Measurements from ENCODE around the gene ACSM2A.
"Not testable (repeated sequence)": the region's sequence is repeated elsewhere in the genome, so short reads cannot be mapped to it uniquely, and the experiment has no call there.

Gene ACSM2A

GRCh38 chr16:20430480-20430879 is 20.8 kb upstream of the ACSM2A start:
- H2AFZ ChIP-seq (ENCODE audit: low read depth, low read length); H3K36me3 ChIP-seq (ENCODE audit: insufficient read depth, low read length); H3K9me3 ChIP-seq (ENCODE audit: low read length); H3K4me3 ChIP-seq (ENCODE audit: low read length); H3K27me3 ChIP-seq (ENCODE audit: insufficient read depth, low read length); H3K4me1 ChIP-seq (ENCODE audit: insufficient read depth, low read length): not testable (repeated sequence)

GRCh38 chr16:20430948-20431347 is 20.4 kb upstream of the ACSM2A start:
- Histone ChIP-seq H3K4me1 (ENCODE audit: insufficient read depth, low read length) (no peaks in the 10 kb centered on the region), H3K36me3 (ENCODE audit: insufficient read depth, low read length) (no peaks in the 10 kb centered on the region), H3K9me3 (ENCODE audit: low read length) (no peaks in the 10 kb centered on the region), H2AFZ (ENCODE audit: low read depth, low read length) (no peak overlapping the region), H3K4me3 (ENCODE audit: low read length) (no peak overlapping the region), H3K27me3 (ENCODE audit: insufficient read depth, low read length) (no peaks in the 10 kb centered on the region)

DNA sequence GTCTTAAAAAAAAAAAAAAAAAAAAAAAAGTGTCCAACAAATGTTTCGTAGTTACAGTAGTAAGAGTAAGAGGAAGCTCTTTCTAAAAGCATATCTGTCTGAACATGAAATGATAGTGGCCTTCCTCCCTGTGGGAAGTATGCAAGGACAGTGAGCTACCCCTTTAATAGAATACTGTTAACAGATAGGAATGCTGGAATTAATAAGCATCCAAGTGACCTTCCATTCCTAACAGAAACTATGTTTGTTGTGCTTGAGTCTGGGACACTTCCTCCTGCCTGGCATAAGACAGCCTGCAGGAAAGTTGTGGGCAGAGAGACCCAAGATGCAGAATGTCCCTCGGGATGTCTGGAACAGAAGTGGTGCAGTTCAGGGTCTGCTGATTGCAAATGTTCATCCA is 12.4 kb upstream of the ACSM2A start:
- not testable (repeated sequence) for H3K27me3 ChIP-seq (ENCODE audit: insufficient read depth, low read length); H2AFZ ChIP-seq (ENCODE audit: low read depth, low read length); H3K4me3 ChIP-seq (ENCODE audit: low read length); H3K4me1 ChIP-seq (ENCODE audit: insufficient read depth, low read length); H3K36me3 ChIP-seq (ENCODE audit: insufficient read depth, low read length); H3K9me3 ChIP-seq (ENCODE audit: low read length)

DNA sequence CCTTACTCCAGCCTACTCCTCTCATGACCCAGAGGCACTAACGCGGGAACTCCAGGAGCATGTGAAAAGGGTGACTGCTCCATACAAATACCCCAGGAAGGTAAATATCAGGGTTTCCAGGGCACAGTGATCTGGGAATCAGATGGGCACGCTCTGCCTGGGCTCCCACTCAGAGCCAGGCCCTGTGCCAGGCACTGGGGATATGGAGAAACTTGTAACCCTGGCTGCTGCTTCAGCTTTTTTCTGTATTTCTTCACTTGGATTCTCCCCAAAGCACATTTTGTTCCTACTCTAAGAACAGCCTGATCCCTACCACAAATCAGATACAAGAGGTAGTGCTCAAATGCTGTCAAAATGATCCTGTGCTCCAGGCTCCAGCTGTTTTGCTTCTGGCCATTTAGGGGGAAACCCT is 11.5 kb upstream of the ACSM2A start:
- not testable (repeated sequence) for H3K9me3 ChIP-seq (ENCODE audit: low read length); H3K4me1 ChIP-seq (ENCODE audit: insufficient read depth, low read length); H3K4me3 ChIP-seq (ENCODE audit: low read length); H3K36me3 ChIP-seq (ENCODE audit: insufficient read depth, low read length); H3K27me3 ChIP-seq (ENCODE audit: insufficient read depth, low read length); H2AFZ ChIP-seq (ENCODE audit: low read depth, low read length)

GRCh38 chr16:20440731-20441130 is 10.6 kb upstream of the ACSM2A start:
- H3K4me3 ChIP-seq (ENCODE audit: low read length); H3K9me3 ChIP-seq (ENCODE audit: low read length); H3K27me3 ChIP-seq (ENCODE audit: insufficient read depth, low read length); H3K36me3 ChIP-seq (ENCODE audit: insufficient read depth, low read length); H3K4me1 ChIP-seq (ENCODE audit: insufficient read depth, low read length); H2AFZ ChIP-seq (ENCODE audit: low read depth, low read length): not testable (repeated sequence)

GRCh38 chr16:20441191-20441590 is 10.1 kb upstream of the ACSM2A start:
- H2AFZ ChIP-seq (ENCODE audit: low read depth, low read length), result no peak overlapping the region
- no peaks in the 10 kb centered on the region for H3K27me3 ChIP-seq (ENCODE audit: insufficient read depth, low read length)
- no peaks in the 10 kb centered on the region for H3K9me3 ChIP-seq (ENCODE audit: low read length)
- H3K4me1 ChIP-seq (ENCODE audit: insufficient read depth, low read length), result no peaks in the 10 kb centered on the region
- no peak overlapping the region for H3K4me3 ChIP-seq (ENCODE audit: low read length)
- H3K36me3 ChIP-seq (ENCODE audit: insufficient read depth, low read length), result no peaks in the 10 kb centered on the region

- not testable (repeated sequence) for H3K4me3 ChIP-seq (ENCODE audit: low read length)
Observed at GRCh38 chr16:20441859-20442258, 9.5 kb upstream of the ACSM2A start.

GRCh38 chr16:20446652-20447393 is 4.5 kb upstream of the ACSM2A start:
- not testable (repeated sequence) for H3K4me1 ChIP-seq (ENCODE audit: insufficient read depth, low read length); H3K27me3 ChIP-seq (ENCODE audit: insufficient read depth, low read length); H3K9me3 ChIP-seq (ENCODE audit: low read length); H3K36me3 ChIP-seq (ENCODE audit: insufficient read depth, low read length); H2AFZ ChIP-seq (ENCODE audit: low read depth, low read length); H3K4me3 ChIP-seq (ENCODE audit: low read length)

More at GRCh38 chr16:20441859-20442258, 9.5 kb upstream of the ACSM2A start:
- not testable (repeated sequence) for H2AFZ ChIP-seq (ENCODE audit: low read depth, low read length); H3K27me3 ChIP-seq (ENCODE audit: insufficient read depth, low read length); H3K36me3 ChIP-seq (ENCODE audit: insufficient read depth, low read length); H3K4me1 ChIP-seq (ENCODE audit: insufficient read depth, low read length); H3K9me3 ChIP-seq (ENCODE audit: low read length)

DNA sequence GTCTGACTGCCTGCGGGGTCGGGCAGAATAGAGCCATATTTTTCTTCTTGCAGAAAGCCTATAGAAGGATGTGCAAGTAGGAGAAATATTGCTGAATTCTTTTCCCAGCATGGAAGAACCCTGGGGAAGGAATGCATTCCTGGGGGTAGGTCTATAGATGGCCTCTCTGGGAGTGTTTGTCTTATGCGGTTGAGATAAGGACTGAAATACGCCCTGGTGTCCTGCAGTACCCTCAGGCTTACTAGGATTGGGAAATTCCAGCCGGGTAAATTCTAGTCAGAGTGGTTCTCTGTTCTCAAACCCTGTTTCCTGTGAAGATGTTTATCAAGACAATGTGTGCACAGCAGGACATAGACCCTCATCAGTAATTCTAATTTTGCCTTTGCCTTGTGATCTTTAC is 2.3 kb downstream of the ACSM2A start:
- not testable (repeated sequence) for H3K4me1 ChIP-seq (ENCODE audit: insufficient read depth, low read length); H3K27me3 ChIP-seq (ENCODE audit: insufficient read depth, low read length); H3K9me3 ChIP-seq (ENCODE audit: low read length); H3K4me3 ChIP-seq (ENCODE audit: low read length); H3K36me3 ChIP-seq (ENCODE audit: insufficient read depth, low read length); H2AFZ ChIP-seq (ENCODE audit: low read depth, low read length)

- not testable (repeated sequence) for H3K4me1 ChIP-seq (ENCODE audit: insufficient read depth, low read length); H3K9me3 ChIP-seq (ENCODE audit: low read length); H2AFZ ChIP-seq (ENCODE audit: low read depth, low read length); H3K36me3 ChIP-seq (ENCODE audit: insufficient read depth, low read length); H3K27me3 ChIP-seq (ENCODE audit: insufficient read depth, low read length); H3K4me3 ChIP-seq (ENCODE audit: low read length)
Observed at GRCh38 chr16:20459227-20459626, 7.9 kb downstream of the ACSM2A start.

DNA sequence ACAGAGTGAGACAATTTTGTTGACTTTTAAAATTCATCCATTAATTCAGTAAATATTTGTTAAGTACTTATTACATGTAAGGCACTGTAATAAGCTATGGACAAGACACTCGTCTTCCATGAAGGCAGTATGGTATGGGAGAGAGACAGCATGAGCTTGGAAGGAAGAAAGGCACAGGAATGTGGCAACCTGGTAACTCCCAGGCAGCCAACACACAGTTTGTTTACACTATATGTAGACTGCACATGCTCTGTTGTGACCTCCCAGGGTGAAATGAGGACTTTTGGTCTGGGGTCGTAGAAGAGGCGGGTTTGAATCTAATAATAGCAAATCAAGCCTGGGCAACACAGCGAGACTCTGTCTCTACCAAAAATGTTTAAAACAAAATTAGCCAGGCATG is 9.0 kb downstream of the ACSM2A start:
- H3K36me3 ChIP-seq (ENCODE audit: insufficient read depth, low read length); H3K4me1 ChIP-seq (ENCODE audit: insufficient read depth, low read length); H3K27me3 ChIP-seq (ENCODE audit: insufficient read depth, low read length); H3K4me3 ChIP-seq (ENCODE audit: low read length); H2AFZ ChIP-seq (ENCODE audit: low read depth, low read length); H3K9me3 ChIP-seq (ENCODE audit: low read length): not testable (repeated sequence)

- H3K4me1 ChIP-seq (ENCODE audit: insufficient read depth, low read length); H2AFZ ChIP-seq (ENCODE audit: low read depth, low read length); H3K27me3 ChIP-seq (ENCODE audit: insufficient read depth, low read length); H3K4me3 ChIP-seq (ENCODE audit: low read length); H3K9me3 ChIP-seq (ENCODE audit: low read length); H3K36me3 ChIP-seq (ENCODE audit: insufficient read depth, low read length): not testable (repeated sequence)
Observed at GRCh38 chr16:20468954-20469353, 17.6 kb downstream of the ACSM2A start.

DNA sequence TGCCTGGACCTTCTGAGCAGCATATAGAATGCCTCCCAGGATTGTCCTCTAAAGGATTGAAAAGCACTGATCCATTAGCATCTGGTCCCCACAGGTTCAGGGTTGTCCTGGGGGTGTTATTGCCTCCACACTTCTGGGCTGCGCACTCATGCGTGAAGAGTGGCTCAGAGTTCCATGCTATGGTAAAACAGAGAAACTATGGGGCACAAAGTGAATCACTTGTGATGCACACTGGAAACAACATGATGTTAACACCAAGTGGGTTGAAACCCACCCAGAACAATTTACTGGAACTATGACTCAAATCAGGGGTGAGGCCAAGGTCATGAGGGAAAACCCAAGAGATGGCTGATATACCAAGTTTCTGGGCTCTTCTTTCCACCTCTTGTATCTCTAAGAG is 18.6 kb downstream of the ACSM2A start:
- not testable (repeated sequence) for H3K27me3 ChIP-seq (ENCODE audit: insufficient read depth, low read length); H3K36me3 ChIP-seq (ENCODE audit: insufficient read depth, low read length); H3K4me3 ChIP-seq (ENCODE audit: low read length); H3K9me3 ChIP-seq (ENCODE audit: low read length); H2AFZ ChIP-seq (ENCODE audit: low read depth, low read length); H3K4me1 ChIP-seq (ENCODE audit: insufficient read depth, low read length)

- H3K9me3 ChIP-seq (ENCODE audit: low read length); H3K4me3 ChIP-seq (ENCODE audit: low read length); H2AFZ ChIP-seq (ENCODE audit: low read depth, low read length); H3K27me3 ChIP-seq (ENCODE audit: insufficient read depth, low read length); H3K4me1 ChIP-seq (ENCODE audit: insufficient read depth, low read length); H3K36me3 ChIP-seq (ENCODE audit: insufficient read depth, low read length): not testable (repeated sequence)
Observed at GRCh38 chr16:20470732-20471131, 19.4 kb downstream of the ACSM2A start.
